ENCODE data around the gene CEP41.
"Not testable (repeated sequence)": the region's sequence is repeated elsewhere in the genome, so short reads cannot be mapped to it uniquely, and the experiment has no call there.

Gene CEP41

DNA sequence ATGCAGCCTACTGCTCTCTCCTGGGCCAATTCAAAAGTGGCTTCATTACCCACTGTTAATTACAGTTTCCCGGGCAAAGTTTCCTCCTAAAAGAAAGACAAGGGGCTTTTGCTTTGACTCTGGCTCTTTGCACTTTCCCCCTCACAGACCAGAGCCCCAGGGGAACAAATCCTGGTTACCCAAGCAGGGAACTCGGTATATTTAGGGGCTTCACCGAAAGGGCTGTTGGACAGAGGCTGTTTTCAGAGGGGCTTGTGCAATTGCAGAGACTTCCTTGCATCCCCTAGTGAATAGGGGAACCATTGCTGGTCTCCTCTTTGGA lies 53.5 kb downstream of the CEP41 start:
- DNase-seq, result no peak

DNA sequence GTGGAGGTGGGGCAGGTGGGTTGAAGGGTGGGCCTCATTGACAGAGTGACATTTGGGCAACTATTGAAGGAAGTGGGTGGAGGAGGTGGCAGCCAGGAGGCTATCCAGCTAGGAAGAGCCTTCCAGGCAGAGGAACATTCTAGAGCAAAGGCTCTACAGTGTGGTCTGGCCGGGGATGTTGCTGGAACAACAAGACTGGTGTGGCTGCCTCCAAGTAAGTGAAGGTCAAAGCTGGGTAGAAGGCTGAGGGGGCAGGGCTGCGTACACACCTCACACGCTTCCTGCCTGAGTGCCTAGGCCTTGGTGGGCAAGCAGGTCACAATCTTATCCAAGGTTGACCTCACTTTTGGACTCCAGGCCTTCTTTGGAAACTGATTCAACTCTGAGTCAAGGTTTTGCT lies 53.9 kb downstream of the CEP41 start:
- no peak for DNase-seq

DNA sequence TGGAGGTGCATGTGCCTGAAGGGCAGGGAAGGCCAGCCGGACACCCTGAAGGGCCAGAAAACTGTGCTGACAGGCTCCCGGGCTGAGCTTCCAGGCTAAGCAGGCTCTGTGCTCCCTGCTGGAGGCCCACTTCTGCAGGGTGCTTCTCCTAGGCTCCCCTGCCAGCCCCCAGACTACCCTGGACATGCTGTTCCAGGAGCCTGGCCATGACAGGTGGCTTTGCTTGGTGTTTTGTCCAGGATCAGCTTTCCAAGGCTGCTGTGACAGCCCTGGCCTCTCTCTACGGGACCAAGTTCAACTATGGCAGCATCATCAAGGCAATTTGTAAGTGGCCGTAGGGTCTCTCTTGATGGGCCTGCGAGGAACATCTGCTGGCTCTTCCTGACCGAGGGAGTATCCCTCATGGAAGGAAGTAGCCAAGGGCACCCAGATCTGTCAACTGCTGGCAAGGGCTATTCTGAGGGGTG lies 55.2 kb downstream of the CEP41 start:
- no peak for DNase-seq

DNA sequence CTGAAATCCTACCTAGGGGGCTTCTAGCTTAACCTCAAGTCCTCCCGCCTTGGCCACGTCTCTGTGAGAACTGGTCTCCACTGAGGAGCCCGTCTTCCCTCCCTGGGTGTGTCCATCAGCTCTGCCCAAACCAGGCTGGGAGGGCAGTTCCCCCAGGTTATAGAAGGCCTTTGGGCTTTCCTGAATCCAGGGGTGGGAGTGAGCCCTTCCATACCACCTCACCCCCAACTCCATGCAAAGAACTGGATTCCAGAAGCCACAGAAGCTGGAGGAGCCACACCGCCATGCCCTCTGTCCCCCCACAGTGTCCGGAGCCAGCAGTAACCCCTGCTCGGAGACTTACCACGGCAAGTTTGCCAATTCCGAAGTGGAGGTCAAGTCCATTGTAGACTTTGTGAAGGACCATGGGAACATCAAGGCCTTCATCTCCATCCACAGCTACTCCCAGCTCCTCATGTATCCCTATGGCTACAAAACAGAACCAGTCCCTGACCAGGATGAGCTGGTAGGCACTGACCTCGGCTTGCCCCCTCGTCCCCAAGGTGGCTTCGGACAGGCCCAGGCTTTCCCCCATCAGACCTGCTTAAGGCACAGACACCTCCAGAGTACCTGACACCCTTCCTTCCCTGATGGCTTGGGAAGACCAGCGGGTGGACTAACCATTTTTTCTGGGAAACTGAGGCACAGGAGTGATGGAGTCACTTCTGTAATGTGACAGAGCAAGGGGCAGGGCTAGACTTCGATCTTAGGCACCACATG lies 55.8 kb downstream of the CEP41 start:
- no peak for DNase-seq

DNA sequence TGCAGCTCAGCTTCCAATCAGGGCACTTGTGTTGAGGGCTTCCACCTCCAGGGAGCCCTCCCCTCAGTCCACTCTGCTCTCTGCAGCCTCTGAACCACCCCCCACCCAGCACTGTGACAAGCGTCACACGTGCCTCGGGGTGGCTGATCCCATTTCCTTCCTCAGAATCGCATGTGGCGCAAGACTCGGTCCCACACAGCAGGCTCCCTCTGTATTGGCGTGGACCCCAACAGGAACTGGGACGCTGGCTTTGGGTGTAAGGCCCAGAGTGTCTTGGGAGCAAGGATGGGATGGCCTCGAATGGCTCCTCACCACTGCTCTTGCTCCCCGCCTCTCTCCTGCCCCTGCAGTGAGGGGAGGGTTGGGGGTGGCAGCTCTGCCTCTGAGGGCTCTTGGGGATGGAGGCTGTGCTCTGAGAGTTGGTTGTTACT lies 56.4 kb downstream of the CEP41 start:
- DNase-seq, result no peak

DNA sequence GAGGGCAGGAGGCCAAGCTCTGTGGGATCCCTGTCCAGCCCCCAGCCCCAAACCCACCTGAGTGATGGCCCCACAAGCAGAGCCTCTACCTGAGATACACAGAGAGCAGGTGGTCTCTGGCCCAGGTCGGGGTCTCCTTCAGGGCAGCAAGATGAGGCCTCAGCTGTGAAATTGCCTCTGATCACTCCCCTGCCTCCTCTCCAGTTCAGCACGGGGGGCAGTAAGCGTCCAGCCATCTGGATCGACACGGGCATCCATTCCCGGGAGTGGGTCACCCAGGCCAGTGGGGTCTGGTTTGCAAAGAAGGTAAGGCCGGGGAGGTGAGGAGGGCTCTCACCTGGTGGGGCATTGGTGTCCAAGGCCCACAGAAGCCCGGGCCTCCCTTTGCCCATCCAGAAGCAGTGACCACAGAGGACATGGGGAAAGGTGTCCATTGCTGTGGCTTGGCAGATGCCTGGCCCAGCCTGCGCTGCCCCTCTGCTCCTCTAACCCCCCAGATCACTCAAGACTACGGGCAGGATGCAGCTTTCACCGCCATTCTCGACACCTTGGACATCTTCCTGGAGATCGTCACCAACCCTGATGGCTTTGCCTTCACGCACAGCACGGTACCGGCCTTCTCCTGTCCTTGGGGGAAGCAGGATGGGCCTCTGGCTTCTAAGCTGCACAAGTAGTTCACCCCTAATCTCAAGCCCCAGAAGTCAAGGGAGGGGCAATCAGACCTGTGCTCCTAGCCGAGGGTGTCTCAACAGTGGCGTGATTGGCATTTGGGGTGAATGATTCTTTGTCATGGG lies 57.4 kb downstream of the CEP41 start:
- no peak for DNase-seq

DNA sequence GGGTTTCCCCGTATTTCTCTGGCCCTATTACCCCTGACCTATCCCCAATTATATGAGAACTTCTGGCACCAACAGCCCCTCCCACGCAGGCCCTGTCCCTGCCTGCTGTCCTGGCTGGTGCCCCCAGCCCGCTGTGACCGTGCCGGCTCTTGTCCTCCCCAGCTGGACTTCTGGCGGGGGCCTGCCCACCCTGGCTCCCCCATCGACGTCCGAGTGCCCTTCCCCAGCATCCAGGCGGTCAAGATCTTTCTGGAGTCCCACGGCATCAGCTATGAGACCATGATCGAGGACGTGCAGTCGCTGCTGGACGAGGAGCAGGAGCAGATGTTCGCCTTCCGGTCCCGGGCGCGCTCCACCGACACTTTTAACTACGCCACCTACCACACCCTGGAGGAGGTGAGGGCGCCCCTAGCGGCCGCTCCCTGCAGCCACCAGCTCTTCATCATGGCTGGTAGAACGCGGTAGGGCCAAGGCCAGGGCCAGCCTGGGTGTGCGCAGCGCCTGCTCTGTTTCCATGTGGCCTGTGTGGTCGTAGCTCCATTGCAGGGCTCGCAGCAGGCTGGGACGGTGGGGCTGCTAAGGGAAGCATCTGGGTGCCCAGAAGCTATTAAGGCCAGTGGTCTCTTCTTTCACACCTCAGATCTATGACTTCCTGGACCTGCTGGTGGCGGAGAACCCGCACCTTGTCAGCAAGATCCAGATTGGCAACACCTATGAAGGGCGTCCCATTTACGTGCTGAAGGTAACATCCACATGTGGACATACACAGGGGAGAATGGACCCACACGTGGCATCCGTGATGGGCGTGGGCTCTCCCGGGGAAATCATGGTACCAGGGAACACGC lies 59.1 kb downstream of the CEP41 start:
- DNase-seq, result no peak

DNA sequence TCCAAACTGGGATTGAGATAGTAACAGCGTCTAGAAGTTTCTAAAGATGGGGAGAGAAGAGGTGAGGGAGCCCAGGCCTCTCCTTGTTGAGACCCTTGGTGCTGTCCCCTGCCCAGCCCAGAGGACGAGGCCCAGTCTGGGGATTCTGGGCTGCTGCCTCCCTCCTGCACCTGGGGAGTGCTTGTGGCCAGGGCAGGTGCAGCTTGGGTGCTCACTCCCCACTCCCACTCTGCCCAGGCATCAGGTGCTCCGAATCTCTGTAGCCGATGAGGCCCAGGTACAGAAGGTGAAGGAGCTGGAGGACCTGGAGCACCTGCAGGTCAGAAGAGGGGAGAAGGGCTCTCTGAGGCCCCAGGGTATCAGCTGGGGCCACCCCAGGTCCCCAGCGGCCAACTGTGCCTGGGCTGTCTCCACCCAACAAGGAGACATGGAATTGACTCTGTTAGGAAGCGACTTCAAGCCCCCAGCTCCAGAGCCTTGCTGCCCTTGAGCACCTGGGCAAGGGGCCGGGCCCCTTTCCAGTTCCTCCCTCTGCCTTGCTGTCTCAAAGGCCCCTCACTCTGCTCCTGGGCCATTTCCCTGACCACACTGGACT lies 59.9 kb downstream of the CEP41 start:
- no peak for DNase-seq

DNA sequence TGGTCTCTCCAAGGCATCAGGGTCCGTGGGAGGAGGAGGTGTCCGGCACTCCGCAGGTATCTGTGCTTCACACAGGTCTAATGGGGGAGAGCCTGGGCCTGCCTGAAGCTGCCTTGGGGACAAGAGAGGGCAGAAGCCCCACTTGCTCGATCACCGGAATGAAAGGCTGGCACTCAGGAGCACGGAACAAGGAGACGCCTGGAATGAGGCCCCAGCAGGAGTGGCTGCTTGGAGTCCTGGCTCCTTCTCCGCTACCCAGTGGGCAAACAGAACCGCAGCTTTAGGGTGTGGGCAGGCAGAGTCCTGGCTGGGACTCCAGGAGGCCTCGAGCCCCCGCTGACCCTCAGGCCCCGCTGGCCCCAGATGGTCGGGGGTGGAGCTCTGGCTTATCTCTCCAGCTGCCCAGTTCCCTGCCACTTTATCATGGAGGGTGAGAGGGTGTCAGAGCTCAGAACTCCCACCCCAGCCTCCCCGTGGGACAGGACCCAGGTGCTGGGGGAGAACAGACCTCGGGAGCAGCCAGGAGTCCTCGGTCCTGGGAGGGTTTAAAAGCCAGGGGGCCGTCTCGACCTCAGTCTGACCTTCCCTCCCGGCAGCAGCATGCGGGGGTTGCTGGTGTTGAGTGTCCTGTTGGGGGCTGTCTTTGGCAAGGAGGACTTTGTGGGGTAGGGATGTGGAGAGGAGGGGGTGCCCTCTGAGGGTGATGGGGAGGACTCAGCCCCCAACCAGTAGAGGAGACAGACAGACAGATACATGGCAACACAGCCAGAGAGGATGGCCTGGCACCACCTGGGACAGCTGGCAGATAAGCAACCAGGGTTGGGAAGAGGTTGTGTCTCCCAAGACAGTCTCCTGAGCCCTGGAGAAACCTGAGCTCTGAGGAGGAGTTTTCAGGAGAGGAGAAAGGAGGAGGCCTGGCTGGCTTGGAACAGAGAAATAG lies 60.6 kb downstream of the CEP41 start, which contains the start of gene CPA1:
CPA1 (plus strand) TSS at position 574 of the 940 bp plus-strand sequence; CDS start at position 601, 27 bp downstream.
- no peak for DNase-seq

DNA sequence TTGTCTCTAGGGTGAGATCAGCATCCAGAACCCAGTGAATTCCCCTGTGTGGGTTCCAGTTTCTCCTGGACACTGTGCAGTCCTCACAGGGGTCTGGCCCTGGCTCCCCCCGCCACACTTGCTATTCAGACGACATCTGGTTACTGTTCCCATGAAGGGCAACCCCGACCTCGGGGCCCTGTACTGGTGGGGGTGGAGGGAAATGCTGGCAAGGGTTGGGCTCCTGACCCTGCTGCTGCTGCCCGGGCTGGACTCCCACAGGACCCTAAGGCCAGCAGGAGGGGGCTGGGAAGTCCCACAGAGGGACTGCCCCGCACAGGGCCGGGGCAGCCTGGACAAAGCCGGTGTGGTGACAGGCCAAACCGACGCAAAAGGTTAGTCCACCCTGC lies 61.3 kb downstream of the CEP41 start:
- no peak for DNase-seq

DNA sequence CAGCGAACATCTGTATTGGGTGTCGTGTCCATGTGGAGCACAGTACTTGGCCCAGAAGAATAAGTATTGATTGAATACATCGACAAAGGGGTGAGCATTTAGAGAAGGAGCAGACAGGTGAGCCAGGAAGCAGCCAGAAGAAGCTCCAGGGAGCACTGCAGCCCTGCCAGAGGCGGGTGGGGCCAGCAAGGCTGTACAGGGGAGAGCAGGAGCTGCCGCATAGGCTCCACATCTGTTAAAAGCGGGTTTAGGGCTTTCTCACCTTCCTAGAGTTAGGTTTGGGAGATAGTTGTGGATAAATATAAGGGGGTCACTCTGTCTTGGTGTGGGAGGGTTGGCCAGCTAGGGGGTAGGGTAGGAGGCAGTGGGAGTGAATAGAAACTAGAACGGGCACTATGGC lies 61.8 kb downstream of the CEP41 start:
- no peak for DNase-seq

DNA sequence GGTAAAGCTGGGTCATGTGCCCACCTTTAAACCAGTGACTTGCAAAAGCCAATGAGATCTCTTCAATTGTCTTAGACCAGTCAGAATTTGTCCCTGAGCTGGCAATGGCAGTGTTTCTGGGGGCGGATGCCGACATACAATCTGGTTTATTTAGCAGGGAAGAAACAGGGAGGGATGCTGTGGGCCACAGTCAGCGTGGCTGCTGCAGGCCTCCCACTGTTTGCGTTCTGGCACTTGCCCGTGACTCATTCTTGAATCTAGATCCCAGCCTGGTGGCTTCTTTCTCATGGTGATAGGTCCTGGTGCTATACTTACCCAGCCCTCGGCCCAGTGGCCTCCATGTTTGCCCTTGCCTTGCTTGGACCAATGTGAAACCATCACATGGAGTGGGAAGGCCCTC lies 63.6 kb downstream of the CEP41 start:
- DNase-seq, result no peak

DNA sequence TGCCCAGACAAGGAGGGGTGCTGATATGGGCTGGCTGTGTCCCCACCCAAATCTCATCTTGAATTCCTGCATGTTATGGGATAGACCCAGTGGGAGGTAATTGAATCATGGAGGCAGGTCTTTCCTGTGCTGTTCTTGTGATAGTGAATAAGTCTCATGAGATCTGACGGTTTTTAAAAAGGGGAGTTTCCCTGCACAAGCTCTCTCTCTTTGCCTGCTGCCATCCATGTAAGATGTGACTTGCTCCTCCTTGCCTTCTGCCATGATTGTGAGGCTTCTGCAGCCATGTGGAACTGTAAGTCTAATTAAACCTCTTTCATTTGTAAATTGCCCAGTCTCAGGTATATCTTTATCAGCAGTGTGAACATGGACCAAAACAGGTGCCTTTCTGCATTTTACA lies 64.4 kb downstream of the CEP41 start:
- not testable (repeated sequence) for DNase-seq

DNA sequence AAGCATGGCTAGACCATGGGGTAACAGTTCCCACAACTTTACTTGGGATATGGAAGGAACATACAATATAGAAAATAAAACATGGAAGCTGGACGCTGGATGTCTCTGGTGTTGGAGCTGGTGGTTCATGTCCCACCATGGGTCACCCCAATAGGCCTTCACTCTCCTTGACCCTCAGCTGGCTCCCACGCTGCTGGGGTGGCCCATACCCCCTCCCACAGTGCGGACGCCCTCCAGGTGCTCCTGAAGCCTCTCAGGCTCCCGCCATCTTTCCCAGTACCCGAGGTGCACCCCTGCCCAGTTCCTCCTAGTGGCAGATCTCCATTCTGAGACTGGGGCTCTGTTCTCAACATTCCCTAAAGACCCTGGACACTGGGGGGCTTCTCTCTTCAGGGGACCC lies 66.3 kb downstream of the CEP41 start:
- no peak for DNase-seq

DNA sequence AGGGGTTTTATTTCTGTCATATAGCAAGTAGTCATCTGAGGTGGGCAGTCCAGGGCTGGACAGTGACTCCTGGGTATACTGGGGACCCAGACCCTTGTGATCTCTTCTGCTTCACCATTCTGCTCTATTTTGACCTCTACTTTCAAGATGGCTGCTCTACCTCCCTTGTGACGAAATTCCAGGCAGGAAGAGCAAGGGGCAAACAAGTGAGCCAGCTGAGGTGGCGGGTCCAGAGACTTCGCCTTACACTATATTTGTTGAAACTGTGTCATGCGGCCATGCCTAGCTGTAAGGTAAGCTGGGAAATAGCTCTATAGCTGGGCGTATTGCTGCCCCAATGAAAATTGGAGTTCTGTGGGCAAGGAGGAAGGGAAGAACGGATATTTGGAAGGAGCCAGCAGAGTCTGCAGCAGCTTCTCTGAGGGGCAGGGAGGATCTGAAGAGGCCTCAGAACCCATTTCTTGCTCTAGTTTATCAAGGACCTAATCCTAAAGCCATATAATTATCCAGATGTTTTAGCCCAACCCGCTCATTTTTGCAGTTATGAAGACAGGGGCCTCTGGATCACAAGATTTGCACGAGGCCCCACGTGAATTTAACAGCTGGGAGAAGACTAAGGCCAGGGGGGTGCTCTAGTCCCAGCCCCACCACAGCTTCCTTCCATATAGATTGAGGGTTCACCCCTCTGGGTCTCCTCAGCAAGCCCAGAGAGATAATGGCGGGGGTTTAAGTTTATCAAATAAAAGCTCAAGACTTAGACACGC lies 68.2 kb downstream of the CEP41 start:
- no peak for DNase-seq

DNA sequence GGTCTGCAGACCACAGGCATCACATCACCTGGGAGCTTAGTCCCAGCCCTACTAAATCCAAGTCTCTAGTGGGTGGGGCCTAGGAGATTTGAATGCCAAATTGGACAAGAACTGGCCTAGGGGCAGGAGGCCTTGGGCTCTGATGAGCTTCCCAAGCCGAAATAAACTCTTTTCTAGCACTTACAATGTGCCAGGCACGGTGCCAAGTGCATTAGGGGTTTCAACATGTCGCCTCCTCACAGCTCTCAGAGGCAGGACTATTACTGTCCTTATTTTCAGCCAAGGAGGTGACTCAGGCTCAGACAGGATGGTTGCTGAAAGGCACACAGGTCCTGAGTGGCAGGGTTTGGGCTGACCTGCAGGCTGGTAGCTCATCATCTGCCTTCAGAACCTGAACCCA lies 69.8 kb downstream of the CEP41 start:
- no peak for DNase-seq

DNA sequence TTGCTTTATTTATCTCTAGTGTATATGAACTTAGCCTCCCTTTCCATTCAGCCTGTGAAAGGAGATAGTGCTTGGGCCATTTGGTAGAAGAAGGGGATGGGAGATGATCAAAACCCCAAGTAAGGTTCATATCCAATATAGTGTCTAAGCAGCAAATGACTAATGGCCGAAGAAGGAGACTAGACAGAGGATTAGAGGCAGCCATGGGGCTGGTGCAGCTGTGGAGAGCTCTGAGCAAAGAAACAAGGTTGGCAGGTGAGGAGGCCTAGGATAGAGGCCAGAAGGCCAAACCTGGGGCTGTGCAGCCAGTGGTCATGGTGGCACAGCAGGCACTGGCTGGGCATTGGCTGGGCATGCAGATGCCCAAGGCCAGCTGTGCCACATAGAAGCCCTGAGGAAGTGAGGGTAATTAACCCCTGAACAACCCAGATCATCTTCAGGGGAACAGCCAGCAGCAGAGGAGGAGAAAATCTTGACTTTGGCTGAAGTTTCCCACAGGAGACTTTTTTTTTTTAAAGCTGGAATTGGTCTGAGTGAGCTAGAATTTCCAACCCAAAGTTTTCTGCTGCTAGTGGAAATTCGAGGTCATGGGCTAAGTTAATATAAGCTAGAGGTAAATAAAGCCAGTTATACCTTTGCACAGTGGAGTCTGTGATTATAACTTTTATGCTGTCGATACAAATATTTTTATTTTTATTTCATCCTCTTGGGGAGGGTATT lies 70.8 kb downstream of the CEP41 start:
- no peak for DNase-seq

DNA sequence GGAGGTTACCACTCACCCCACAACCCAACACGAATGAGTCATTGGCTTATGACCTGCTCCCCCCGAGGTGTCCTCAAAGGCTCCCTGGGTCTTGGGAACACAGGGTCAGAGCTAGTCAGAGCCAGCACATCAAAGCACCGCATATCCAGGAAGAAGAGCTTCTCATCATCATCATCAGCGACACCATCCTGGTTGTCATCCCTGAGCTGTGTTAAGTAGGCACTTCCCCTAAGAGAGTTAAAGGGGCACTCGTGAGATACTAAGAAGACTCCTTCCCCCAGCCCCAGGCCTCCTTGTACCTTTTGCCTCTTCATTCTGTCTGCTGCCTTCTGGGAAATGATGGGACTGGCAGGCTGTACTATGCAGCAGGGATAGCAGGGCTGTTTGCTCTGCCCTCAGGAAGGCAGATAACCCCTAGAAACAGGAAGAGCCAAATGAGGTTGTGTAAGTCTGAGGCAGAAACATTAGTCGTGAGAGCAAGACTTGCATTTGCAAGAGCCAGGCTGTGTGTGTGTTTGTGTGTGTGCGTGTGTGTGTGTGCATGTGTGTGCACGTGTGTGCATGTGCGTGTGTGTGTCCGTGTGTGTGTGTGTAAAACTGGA lies 71.6 kb downstream of the CEP41 start:
- no peak for DNase-seq

DNA sequence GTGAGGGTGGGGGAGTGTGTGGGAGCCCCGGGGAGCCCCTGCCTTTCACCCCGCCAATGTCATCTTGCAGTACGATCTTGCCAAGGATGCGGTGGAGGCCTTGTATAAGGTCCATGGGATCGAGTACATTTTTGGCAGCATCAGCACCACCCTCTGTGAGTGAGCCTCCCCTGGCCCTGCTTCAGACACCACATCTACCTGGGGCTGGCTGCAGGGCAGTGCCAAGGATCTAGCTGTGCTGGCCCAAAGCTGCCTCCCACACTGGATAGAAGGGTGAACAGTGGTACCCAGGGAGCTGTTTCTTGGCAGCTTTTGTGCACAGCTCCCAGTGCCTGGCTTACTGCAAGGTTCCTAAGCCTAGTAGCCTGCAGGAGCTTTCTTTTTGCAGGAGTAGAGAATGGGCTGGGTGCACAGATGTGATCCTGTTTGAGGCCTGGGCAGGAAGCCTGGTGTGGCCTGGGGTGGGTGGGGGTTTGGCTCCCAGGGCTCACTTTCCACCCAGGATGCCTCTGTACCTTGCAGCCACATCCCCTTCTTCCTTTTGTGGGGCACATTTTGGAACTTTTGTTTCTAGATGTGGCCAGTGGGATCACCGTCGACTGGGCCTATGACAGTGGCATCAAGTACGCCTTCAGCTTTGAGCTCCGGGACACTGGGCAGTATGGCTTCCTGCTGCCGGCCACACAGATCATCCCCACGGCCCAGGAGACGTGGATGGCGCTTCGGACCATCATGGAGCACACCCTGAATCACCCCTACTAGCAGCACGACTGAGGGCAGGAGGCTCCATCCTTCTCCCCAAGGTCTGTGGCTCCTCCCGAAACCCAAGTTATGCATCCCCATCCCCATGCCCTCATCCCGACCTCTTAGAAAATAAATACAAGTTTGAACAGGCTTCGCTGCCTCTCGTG lies 72.7 kb downstream of the CEP41 start:
- no peak for DNase-seq

Data from midbrain (tissue), 1 donor.